Measurements from ENCODE around the gene LMNTD2. TPM values are rescaled to one million over a fixed set of nuclear protein-coding genes. Genes with fewer than 3 reads are reported as not detected.

LMNTD2 gene
- total and polyA plus RNA-seq, 2 of the 13 experiments (the other 11 are each of a cell fraction or from before 2014, with no cell fraction given): 1.1 to 3.1 TPM

DNA sequence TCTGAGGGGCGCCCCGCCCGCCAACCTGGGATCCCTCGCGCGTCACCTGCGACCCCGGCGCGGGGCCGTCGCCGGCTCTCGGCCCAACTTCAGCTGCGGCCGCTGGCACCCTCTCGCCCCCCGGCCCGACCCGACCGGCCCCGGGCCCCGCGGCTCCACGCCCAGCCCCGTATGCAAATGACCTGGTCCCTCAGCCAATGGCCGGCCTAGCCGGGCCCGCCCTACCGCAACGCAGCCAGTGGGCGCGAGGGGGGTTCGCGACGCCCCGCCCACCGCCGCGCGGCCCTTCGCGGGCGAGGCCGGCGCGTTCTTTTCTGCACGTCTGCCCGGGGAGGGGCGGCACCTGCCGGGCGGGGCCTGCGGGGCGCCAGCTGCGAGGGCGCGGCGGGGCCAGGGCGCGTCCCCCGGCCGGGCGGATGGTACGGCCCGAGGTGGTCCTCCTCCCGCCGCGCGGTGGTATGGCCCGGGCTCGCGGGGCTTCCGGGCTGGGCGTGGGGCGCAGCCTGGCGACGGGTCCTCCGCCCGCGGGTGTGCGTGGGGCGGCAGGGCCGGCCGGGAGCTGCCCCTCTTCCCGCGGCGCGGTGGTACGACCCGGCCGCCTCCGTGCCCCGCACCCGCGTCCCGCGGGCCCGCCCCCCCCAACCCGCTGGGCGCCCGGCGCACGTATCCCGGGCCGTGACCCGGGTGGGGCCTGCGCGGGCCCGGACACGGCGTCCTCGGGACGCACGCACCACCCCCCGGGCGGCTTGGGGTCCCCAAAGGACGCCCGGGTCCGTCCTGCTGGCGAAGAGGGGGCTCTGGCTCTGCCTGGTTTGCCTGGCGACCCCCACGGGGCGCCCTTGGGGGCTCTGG is 8.0 kb upstream of the LMNTD2 start (continued):
- TF ChIP-seq SMAD3 (CRISPR knock-in tag; IDR thresholded peaks at IDR 0.05) (no peak), NCOA2 (CRISPR knock-in tag; IDR thresholded peaks at IDR 0.05) (no peak), FOXK1 (CRISPR knock-in tag; IDR thresholded peaks at IDR 0.05; ENCODE audit: borderline replicate concordance, low read depth) (no peak), ZNF776 (CRISPR knock-in tag; IDR thresholded peaks at IDR 0.05) (no peak), ZNF256 (CRISPR knock-in tag; conservative IDR thresholded peaks at IDR 0.05) (no peak), ZNF614 (CRISPR knock-in tag; IDR thresholded peaks at IDR 0.05; ENCODE audit: borderline replicate concordance) (no peak), RBAK (CRISPR knock-in tag; IDR thresholded peaks at IDR 0.05) (no peak)
- TF ChIP-seq, protein P1, sequence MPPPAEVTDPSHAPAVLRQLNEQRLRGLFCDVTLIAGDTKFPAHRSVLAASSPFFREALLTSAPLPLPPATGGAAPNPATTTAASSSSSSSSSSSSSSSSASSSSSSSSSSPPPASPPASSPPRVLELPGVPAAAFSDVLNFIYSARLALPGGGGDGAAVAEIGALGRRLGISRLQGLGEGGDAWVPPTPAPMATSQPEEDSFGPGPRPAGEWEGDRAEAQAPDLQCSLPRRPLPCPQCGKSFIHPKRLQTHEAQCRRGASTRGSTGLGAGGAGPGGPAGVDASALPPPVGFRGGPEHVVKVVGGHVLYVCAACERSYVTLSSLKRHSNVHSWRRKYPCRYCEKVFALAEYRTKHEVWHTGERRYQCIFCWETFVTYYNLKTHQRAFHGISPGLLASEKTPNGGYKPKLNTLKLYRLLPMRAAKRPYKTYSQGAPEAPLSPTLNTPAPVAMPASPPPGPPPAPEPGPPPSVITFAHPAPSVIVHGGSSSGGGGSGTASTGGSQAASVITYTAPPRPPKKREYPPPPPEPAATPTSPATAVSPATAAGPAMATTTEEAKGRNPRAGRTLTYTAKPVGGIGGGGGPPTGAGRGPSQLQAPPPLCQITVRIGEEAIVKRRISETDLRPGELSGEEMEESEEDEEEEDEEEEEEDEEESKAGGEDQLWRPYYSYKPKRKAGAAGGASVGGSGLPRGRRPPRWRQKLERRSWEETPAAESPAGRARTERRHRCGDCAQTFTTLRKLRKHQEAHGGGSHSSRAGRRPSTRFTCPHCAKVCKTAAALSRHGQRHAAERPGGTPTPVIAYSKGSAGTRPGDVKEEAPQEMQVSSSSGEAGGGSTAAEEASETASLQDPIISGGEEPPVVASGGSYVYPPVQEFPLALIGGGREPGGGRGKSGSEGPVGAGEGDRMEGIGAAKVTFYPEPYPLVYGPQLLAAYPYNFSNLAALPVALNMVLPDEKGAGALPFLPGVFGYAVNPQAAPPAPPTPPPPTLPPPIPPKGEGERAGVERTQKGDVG (CRISPR knock-in tag; IDR thresholded peaks at IDR 0.05; ENCODE audit: borderline replicate concordance): no peak
- TF ChIP-seq, protein P2, sequence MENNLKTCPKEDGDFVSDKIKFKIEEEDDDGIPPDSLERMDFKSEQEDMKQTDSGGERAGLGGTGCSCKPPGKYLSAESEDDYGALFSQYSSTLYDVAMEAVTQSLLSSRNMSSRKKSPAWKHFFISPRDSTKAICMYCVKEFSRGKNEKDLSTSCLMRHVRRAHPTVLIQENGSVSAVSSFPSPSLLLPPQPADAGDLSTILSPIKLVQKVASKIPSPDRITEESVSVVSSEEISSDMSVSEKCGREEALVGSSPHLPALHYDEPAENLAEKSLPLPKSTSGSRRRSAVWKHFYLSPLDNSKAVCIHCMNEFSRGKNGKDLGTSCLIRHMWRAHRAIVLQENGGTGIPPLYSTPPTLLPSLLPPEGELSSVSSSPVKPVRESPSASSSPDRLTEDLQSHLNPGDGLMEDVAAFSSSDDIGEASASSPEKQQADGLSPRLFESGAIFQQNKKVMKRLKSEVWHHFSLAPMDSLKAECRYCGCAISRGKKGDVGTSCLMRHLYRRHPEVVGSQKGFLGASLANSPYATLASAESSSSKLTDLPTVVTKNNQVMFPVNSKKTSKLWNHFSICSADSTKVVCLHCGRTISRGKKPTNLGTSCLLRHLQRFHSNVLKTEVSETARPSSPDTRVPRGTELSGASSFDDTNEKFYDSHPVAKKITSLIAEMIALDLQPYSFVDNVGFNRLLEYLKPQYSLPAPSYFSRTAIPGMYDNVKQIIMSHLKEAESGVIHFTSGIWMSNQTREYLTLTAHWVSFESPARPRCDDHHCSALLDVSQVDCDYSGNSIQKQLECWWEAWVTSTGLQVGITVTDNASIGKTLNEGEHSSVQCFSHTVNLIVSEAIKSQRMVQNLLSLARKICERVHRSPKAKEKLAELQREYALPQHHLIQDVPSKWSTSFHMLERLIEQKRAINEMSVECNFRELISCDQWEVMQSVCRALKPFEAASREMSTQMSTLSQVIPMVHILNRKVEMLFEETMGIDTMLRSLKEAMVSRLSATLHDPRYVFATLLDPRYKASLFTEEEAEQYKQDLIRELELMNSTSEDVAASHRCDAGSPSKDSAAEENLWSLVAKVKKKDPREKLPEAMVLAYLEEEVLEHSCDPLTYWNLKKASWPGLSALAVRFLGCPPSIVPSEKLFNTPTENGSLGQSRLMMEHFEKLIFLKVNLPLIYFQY (CRISPR knock-in tag; IDR thresholded peaks at IDR 0.05; ENCODE audit: borderline replicate concordance): peak; percentile 80; the same call in 1 of the 2 replicates
- TF ChIP-seq, protein P3, sequence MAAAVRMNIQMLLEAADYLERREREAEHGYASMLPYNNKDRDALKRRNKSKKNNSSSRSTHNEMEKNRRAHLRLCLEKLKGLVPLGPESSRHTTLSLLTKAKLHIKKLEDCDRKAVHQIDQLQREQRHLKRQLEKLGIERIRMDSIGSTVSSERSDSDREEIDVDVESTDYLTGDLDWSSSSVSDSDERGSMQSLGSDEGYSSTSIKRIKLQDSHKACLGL (CRISPR knock-in tag; IDR thresholded peaks at IDR 0.05): no peak; the same call in 1 of the 2 replicates
- TF ChIP-seq, protein P4, sequence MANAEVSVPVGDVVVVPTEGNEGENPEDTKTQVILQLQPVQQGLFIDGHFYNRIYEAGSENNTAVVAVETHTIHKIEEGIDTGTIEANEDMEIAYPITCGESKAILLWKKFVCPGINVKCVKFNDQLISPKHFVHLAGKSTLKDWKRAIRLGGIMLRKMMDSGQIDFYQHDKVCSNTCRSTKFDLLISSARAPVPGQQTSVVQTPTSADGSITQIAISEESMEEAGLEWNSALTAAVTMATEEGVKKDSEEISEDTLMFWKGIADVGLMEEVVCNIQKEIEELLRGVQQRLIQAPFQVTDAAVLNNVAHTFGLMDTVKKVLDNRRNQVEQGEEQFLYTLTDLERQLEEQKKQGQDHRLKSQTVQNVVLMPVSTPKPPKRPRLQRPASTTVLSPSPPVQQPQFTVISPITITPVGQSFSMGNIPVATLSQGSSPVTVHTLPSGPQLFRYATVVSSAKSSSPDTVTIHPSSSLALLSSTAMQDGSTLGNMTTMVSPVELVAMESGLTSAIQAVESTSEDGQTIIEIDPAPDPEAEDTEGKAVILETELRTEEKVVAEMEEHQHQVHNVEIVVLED (CRISPR knock-in tag; IDR thresholded peaks at IDR 0.05; ENCODE audit: borderline replicate concordance): peak; percentile 41; the same call in 1 of the 2 replicates
- TF ChIP-seq, protein P5, sequence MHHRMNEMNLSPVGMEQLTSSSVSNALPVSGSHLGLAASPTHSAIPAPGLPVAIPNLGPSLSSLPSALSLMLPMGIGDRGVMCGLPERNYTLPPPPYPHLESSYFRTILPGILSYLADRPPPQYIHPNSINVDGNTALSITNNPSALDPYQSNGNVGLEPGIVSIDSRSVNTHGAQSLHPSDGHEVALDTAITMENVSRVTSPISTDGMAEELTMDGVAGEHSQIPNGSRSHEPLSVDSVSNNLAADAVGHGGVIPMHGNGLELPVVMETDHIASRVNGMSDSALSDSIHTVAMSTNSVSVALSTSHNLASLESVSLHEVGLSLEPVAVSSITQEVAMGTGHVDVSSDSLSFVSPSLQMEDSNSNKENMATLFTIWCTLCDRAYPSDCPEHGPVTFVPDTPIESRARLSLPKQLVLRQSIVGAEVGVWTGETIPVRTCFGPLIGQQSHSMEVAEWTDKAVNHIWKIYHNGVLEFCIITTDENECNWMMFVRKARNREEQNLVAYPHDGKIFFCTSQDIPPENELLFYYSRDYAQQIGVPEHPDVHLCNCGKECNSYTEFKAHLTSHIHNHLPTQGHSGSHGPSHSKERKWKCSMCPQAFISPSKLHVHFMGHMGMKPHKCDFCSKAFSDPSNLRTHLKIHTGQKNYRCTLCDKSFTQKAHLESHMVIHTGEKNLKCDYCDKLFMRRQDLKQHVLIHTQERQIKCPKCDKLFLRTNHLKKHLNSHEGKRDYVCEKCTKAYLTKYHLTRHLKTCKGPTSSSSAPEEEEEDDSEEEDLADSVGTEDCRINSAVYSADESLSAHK (CRISPR knock-in tag; IDR thresholded peaks at IDR 0.05; ENCODE audit: borderline replicate concordance): no peak

Data from HepG2 (cell line).